CD4-positive, alpha-beta T cell (primary cell): ENCODE data around the gene NELL2. TPM values are rescaled to one million over a fixed set of nuclear protein-coding genes. Genes with fewer than 3 reads are reported as not detected.

Experiments
- ATAC-seq: fragments of 200-7000 bp; cut with Tn5 transposase; one replicate; pipeline ENCODE4 v1.10.0; 2022; ENCODE audit warnings: mild to moderate bottlenecking; ENCODE audit not compliant: poor library complexity
- CTCF ChIA-PET: fragments of 350-600 bp; sonication (Branson Sonifier 250); formaldehyde crosslinking; loops from one replicate; lab custom pipeline; 2021; ENCODE audit warnings: antibody characterized with exemption, inconsistent platforms; lab: Charles Lee
- POLR2A ChIA-PET: fragments of 350-600 bp; sonication (Branson Sonifier 250); formaldehyde crosslinking; loops from one replicate; lab custom pipeline; 2021; ENCODE audit warnings: antibody characterized with exemption, inconsistent platforms; lab: Charles Lee
- DNase-seq, 14 experiments: peaks; one replicate each; pipeline ENCODE4 v3.0.0-alpha.2; 2013 to 2020; ENCODE audit warnings: mixed read lengths in 2 of 14
- H3K27ac ChIP-seq, 2 donors: one replicate each; pipeline versions ENCODE4 v1.5.1 to v1.7.0; 2013; ENCODE audit warnings: low read length in 2 of 2, low read depth in 1 of 2, mild to moderate bottlenecking in 1 of 2
- H3K27me3 ChIP-seq, 2 experiments: 1 replicate in 1 of 2; 2 replicates in 1 of 2; pipeline versions ENCODE4 v1.6.1 to v1.7.0; 2013; ENCODE audit warnings: low read length in 2 of 2, control low read depth in 1 of 2, mild to moderate bottlenecking in 1 of 2, moderate library complexity in 1 of 2; ENCODE audit not compliant: insufficient read depth in 2 of 2, control insufficient read depth in 1 of 2
- H3K36me3 ChIP-seq: one replicate; pipeline ENCODE4 v1.6.1; 2013; ENCODE audit warnings: low read length, control low read depth; ENCODE audit not compliant: insufficient read depth
- H3K4me1 ChIP-seq: one replicate; pipeline ENCODE4 v1.6.1; 2013; ENCODE audit warnings: low read length, control low read depth; ENCODE audit not compliant: insufficient read depth
- H3K4me3 ChIP-seq: one replicate; pipeline ENCODE4 v1.5.1; 2013; ENCODE audit warnings: mild to moderate bottlenecking, low read length, moderate library complexity
- H3K9me3 ChIP-seq, 2 experiments: 1 replicate in 1 of 2; 2 replicates in 1 of 2; pipeline versions ENCODE4 v1.6.1 to v1.7.0; 2013; ENCODE audit warnings: low read length in 2 of 2, mild to moderate bottlenecking in 2 of 2, control low read depth in 1 of 2, moderate library complexity in 1 of 2; ENCODE audit not compliant: control insufficient read depth in 1 of 2, insufficient read depth in 1 of 2
- H3K27ac Mint-ChIP-seq: one replicate; pipeline ENCODE4 v1.8.0; 2020; ENCODE audit warnings: mixed read lengths
- H3K27me3 Mint-ChIP-seq: one replicate; pipeline ENCODE4 v1.8.0; 2021; ENCODE audit warnings: mixed read lengths
- H3K36me3 Mint-ChIP-seq: one replicate; pipeline ENCODE4 v1.8.0; 2021; ENCODE audit warnings: low read depth, mixed read lengths
- H3K4me1 Mint-ChIP-seq: one replicate; pipeline ENCODE4 v1.8.0; 2021; ENCODE audit warnings: low read depth, mixed read lengths
- H3K4me3 Mint-ChIP-seq: one replicate; pipeline ENCODE4 v1.8.0; 2020; ENCODE audit warnings: mild to moderate bottlenecking, mixed read lengths
- H3K9me3 Mint-ChIP-seq: one replicate; pipeline ENCODE4 v1.8.0; 2020; ENCODE audit warnings: mixed read lengths
- CTCF ChIP-seq: fragments of 200-600 bp; IDR thresholded peaks from one replicate; pipeline ENCODE4 v1.8.0; 2022; ENCODE audit warnings: antibody characterized with exemption, mild to moderate bottlenecking
- intact Hi-C, 2 experiments: fragments of 100-400 bp; cut with DNase I in 1 of 2; cut with micrococcal nuclease in 1 of 2; formaldehyde crosslinking; loops; one replicate each; pipeline versions ENCODE4 v1.15.1 to v1.9.0; 2023 to 2025; cut with DNase I, micrococcal nuclease
- total RNA-seq, 174 experiments: library from RNA in 2 of 174; stranded (reverse) in 2 of 174; gene quantifications; one replicate each; pipeline ENCODE4 v1.2.3 and lab custom pipeline; 2021 to 2026

Gene NELL2
- total RNA-seq, 2 experiments from 2014 or later: 142 to 147 TPM

GRCh38 chr12:44460261-44460660 is 415.9 kb downstream of the NELL2 start:
- no peaks in the 10 kb centered on the region for H3K4me1 ChIP-seq
- ChIA-PET CTCF (no interaction called here), POLR2A (no interaction called here)
- H3K4me3 Mint-ChIP-seq: no peak overlapping the region
- no peaks in the 10 kb centered on the region for H3K36me3 Mint-ChIP-seq
- no peaks in the 10 kb centered on the region for H3K9me3 ChIP-seq
- no peak overlapping the region for H3K27ac ChIP-seq
- H3K27me3 Mint-ChIP-seq: no peaks in the 10 kb centered on the region
- DNase-seq: no peak
- no peak for TF ChIP-seq CTCF
- ATAC-seq: no peak
- no peaks in the 10 kb centered on the region for H3K9me3 Mint-ChIP-seq
- no peaks in the 10 kb centered on the region for H3K4me1 Mint-ChIP-seq
- intact Hi-C loops: no loop called here
- H3K27me3 ChIP-seq: no peaks in the 10 kb centered on the region
- H3K27ac Mint-ChIP-seq: no peak overlapping the region
- no peaks in the 10 kb centered on the region for H3K36me3 ChIP-seq
- H3K4me3 ChIP-seq: no peak overlapping the region

GRCh38 chr12:44459569-44459968 is 416.5 kb downstream of the NELL2 start:
- Histone ChIP-seq H3K9me3 (no peaks in the 10 kb centered on the region), H3K27me3 (no peaks in the 10 kb centered on the region), H3K36me3 (no peaks in the 10 kb centered on the region), H3K4me3 (no peak overlapping the region), H3K27ac (no peak overlapping the region), H3K4me1 (no peaks in the 10 kb centered on the region)
- POLR2A ChIA-PET: no interaction called here
- Mint-ChIP-seq H3K4me3 (no peak overlapping the region), H3K9me3 (no peaks in the 10 kb centered on the region), H3K36me3 (no peaks in the 10 kb centered on the region), H3K27ac (no peak overlapping the region), H3K4me1 (no peaks in the 10 kb centered on the region), H3K27me3 (no peaks in the 10 kb centered on the region)
- intact Hi-C loops: no loop called here
- ATAC-seq: no peak
- CTCF ChIA-PET: no interaction called here
- TF ChIP-seq CTCF: no peak
- no peak for DNase-seq

Other genes with a start within 250 kb of the NELL2 start
- not detected for gene DBX2, start 174.8 kb upstream of the NELL2 start, total RNA-seq